Measurements from ENCODE around the gene USP9Y.

The USP9Y gene

GRCh38 chrY:12733625-12734024 is 32.6 kb downstream of the USP9Y start:
- H3K4me3 ChIP-seq (ENCODE audit: low read depth, low read length): no peak overlapping the region
- DNase-seq (ENCODE audit: low read depth, low spot score): no peak
- TF ChIP-seq CTCF (IDR thresholded peaks at IDR 0.05; ENCODE audit: low read depth, low read length): no peak
- in situ Hi-C loops (cut with HindIII; ENCODE audit: low sequenced_read_pairs): no loop called here

- H3K4me3 ChIP-seq (ENCODE audit: low read depth, low read length): no peak overlapping the region
- DNase-seq (ENCODE audit: low read depth, low spot score): no peak
- in situ Hi-C loops (cut with HindIII; ENCODE audit: low sequenced_read_pairs): no loop called here
- TF ChIP-seq CTCF (IDR thresholded peaks at IDR 0.05; ENCODE audit: low read depth, low read length): no peak
Observed at GRCh38 chrY:12734051-12734450, 33.0 kb downstream of the USP9Y start.

- DNase-seq (ENCODE audit: low read depth, low spot score): no peak
- H3K4me3 ChIP-seq (ENCODE audit: low read depth, low read length): no peak overlapping the region
- no peak for TF ChIP-seq CTCF (IDR thresholded peaks at IDR 0.05; ENCODE audit: low read depth, low read length)
- in situ Hi-C loops (cut with HindIII; ENCODE audit: low sequenced_read_pairs): no loop called here
Observed at GRCh38 chrY:12741414-12741813, 40.4 kb downstream of the USP9Y start.

GRCh38 chrY:12742725-12743124 is 41.7 kb downstream of the USP9Y start:
- DNase-seq (ENCODE audit: low read depth, low spot score): no peak
- in situ Hi-C loops (cut with HindIII; ENCODE audit: low sequenced_read_pairs): no loop called here
- no peak overlapping the region for H3K4me3 ChIP-seq (ENCODE audit: low read depth, low read length)
- TF ChIP-seq CTCF (IDR thresholded peaks at IDR 0.05; ENCODE audit: low read depth, low read length): no peak

- no peak for TF ChIP-seq CTCF (IDR thresholded peaks at IDR 0.05; ENCODE audit: low read depth, low read length)
- H3K4me3 ChIP-seq (ENCODE audit: low read depth, low read length): no peak overlapping the region
- no peak for DNase-seq (ENCODE audit: low read depth, low spot score)
- in situ Hi-C loops (cut with HindIII; ENCODE audit: low sequenced_read_pairs): no loop called here
Observed at GRCh38 chrY:12744091-12744490, 43.1 kb downstream of the USP9Y start.

DNA sequence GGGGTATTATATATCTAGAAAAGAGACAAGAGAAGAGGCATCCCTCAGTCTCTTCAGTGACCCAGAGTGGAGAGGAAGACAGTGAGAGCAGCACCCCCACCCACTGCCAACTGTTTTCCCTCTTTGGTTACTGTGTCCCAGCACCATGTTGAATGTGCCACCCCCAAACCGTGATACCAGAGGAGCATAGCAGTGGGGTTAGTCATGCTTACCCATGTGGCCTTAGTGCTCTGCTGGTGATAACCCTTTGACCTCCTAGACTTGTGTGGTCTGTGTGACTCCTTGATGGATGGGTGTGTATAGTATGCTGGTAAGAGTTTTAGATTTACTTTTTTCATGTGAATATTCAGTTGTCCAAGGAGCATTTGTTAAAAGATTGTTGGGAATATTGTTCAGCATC is 48.3 kb downstream of the USP9Y start:
- in situ Hi-C loops (cut with HindIII; ENCODE audit: low sequenced_read_pairs): no loop called here
- no peak for TF ChIP-seq CTCF (IDR thresholded peaks at IDR 0.05; ENCODE audit: low read depth, low read length)
- DNase-seq (ENCODE audit: low read depth, low spot score): no peak

DNA sequence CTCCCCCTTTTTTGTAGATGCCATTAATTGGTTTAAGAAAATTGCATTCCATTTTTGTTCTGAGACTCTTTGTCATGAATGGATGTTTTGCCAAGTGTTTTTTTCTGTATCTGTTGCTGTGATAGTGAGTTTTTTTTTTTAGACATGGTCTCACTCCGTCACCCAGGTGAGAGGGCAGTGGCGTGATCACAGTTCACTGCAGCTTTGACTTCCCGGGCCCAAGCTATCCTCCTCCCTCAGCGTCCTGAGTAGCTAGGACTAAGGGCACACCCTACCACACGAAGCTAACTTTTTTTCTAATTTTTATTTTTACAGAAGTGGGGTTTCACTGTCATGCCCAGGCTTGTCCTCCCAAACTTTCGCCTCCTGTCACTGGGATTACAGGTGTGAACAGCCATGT is 51.8 kb downstream of the USP9Y start:
- no peak overlapping the region for H3K4me3 ChIP-seq (ENCODE audit: low read depth, low read length)
- in situ Hi-C loops (cut with HindIII; ENCODE audit: low sequenced_read_pairs): no loop called here
- no peak for TF ChIP-seq CTCF (IDR thresholded peaks at IDR 0.05; ENCODE audit: low read depth, low read length)
- no peak for DNase-seq (ENCODE audit: low read depth, low spot score)

More for the DNA sequence above, 48.3 kb downstream of the USP9Y start:
- no peak overlapping the region for H3K4me3 ChIP-seq (ENCODE audit: low read depth, low read length)
